Hepatocyte (in vitro differentiated cells): Measurements from ENCODE around the gene MACF1. TPM values are rescaled to one million over a fixed set of nuclear protein-coding genes. Genes with fewer than 3 reads are reported as not detected.

ENCODE experiments used
- DNase-seq: peaks from one replicate; pipeline ENCODE4 v3.0.0-alpha.2; 2016; ENCODE audit warnings: low spot score
- H2AFZ ChIP-seq: fragments of 200-600 bp; sonication (generic); 2 replicates; pipeline ENCODE4 v1.6.0; 2016; ENCODE audit warnings: antibody characterized with exemption, mild to moderate bottlenecking
- H3K27ac ChIP-seq: fragments of 200-600 bp; sonication (generic); 2 replicates; pipeline ENCODE4 v1.5.1; 2016; ENCODE audit warnings: mild to moderate bottlenecking
- H3K27me3 ChIP-seq: fragments of 200-600 bp; sonication (generic); 2 replicates; pipeline ENCODE4 v1.6.1; 2016
- H3K36me3 ChIP-seq: fragments of 200-600 bp; sonication (generic); replicated peaks from 2 replicates; pipeline ENCODE4 v1.5.1; 2016; ENCODE audit warnings: low read depth; ENCODE audit not compliant: insufficient read depth
- H3K4me1 ChIP-seq: fragments of 200-600 bp; sonication (generic); 2 replicates; pipeline ENCODE4 v1.5.1; 2016; ENCODE audit warnings: mild to moderate bottlenecking, moderate library complexity; ENCODE audit not compliant: insufficient read depth
- H3K4me2 ChIP-seq: fragments of 200-600 bp; sonication (generic); 2 replicates; pipeline ENCODE4 v1.6.0; 2016
- H3K4me3 ChIP-seq: fragments of 200-600 bp; sonication (generic); 2 replicates; pipeline ENCODE4 v1.5.1; 2016; ENCODE audit warnings: mild to moderate bottlenecking
- H3K79me2 ChIP-seq: fragments of 200-600 bp; sonication (generic); 2 replicates; pipeline ENCODE4 v1.6.0; 2017; ENCODE audit warnings: mild to moderate bottlenecking
- H3K9me2 ChIP-seq: fragments of 200-600 bp; sonication (generic); replicated peaks from 2 replicates; pipeline ENCODE4 v1.6.0; 2017; ENCODE audit warnings: mild to moderate bottlenecking; ENCODE audit not compliant: insufficient read depth
- H3K9me3 ChIP-seq: fragments of 200-600 bp; sonication (generic); 2 replicates; pipeline ENCODE4 v1.5.1; 2016; ENCODE audit warnings: low read depth, mild to moderate bottlenecking
- H4K20me1 ChIP-seq: fragments of 200-600 bp; sonication (generic); 2 replicates; pipeline ENCODE4 v1.6.0; 2016; ENCODE audit warnings: mild to moderate bottlenecking; ENCODE audit not compliant: insufficient read depth, poor library complexity, severe bottlenecking
- EZH2 ChIP-seq: fragments of 200-600 bp; sonication (generic); IDR thresholded peaks from 2 replicates; pipeline ENCODE4 v1.6.1; 2016; ENCODE audit warnings: antibody characterized with exemption, mild to moderate bottlenecking, borderline replicate concordance
- EZH2phosphoT487 ChIP-seq: fragments of 200-600 bp; sonication (generic); IDR thresholded peaks from one replicate; pipeline ENCODE4 v1.6.1; 2018; ENCODE audit warnings: antibody characterized with exemption, mild to moderate bottlenecking, low read depth, moderate library complexity; ENCODE audit not compliant: unreplicated experiment, severe bottlenecking
- WGBS: methylation state at CpG from one replicate; pipeline ENCODE4 v1.1.6; 2016; ENCODE audit warnings: low lambda C conversion rate; ENCODE audit errors: missing lambda C conversion rate; 5-methylcytosine and 5-hydroxymethylcytosine counted together
- polyA plus RNA-seq: library from polyadenylated mRNA; unstranded; fragments of >200 nt; fragmentation: Nextera tagmentation; extraction: Ambion mirVana; gene quantifications from 2 replicates; pipeline ENCODE4 v1.2.1, GENCODE V29; 2016
- total RNA-seq: library from RNA; depleted of rRNA; stranded (reverse); fragments of >200 nt; gene quantifications from 2 replicates; pipeline ENCODE4 v1.2.3, GENCODE V29; 2014
- TF ChIP-seq, protein P1 (sequence below): fragments of 200-600 bp; sonication (generic); IDR thresholded peaks from 2 replicates; pipeline ENCODE4 v1.5.1; 2016; ENCODE audit warnings: antibody characterized with exemption, mild to moderate bottlenecking; ENCODE audit not compliant: poor library complexity

Gene MACF1
- total and polyA plus RNA-seq, 2 experiments from 2014 or later, result 47.1 to 136 TPM

- Histone ChIP-seq H2AFZ (no peak overlapping the region), H3K79me2 (peaks cover 2% of the 10 kb centered on the region), H3K36me3 (no peaks in the 10 kb centered on the region), H3K9me2 (no peaks in the 10 kb centered on the region), H3K4me3 (no peak overlapping the region), H3K27ac (no peak overlapping the region), H4K20me1 (no peaks in the 10 kb centered on the region), H3K27me3 (no peaks in the 10 kb centered on the region), H3K9me3 (no peaks in the 10 kb centered on the region), H3K4me1 (no peaks in the 10 kb centered on the region), H3K4me2 (no peak overlapping the region)
- 92% methylated on average over 1 of the region's 1 CpG for WGBS
- TF ChIP-seq, protein P1, sequence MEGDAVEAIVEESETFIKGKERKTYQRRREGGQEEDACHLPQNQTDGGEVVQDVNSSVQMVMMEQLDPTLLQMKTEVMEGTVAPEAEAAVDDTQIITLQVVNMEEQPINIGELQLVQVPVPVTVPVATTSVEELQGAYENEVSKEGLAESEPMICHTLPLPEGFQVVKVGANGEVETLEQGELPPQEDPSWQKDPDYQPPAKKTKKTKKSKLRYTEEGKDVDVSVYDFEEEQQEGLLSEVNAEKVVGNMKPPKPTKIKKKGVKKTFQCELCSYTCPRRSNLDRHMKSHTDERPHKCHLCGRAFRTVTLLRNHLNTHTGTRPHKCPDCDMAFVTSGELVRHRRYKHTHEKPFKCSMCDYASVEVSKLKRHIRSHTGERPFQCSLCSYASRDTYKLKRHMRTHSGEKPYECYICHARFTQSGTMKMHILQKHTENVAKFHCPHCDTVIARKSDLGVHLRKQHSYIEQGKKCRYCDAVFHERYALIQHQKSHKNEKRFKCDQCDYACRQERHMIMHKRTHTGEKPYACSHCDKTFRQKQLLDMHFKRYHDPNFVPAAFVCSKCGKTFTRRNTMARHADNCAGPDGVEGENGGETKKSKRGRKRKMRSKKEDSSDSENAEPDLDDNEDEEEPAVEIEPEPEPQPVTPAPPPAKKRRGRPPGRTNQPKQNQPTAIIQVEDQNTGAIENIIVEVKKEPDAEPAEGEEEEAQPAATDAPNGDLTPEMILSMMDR, result no peak
- no peak for TF ChIP-seq EZH2
- no peak for TF ChIP-seq EZH2phosphoT487
- DNase-seq, result no peak
Observed at GRCh38 chr1:39427374-39427773, 222.9 kb downstream of the MACF1 start.

DNA sequence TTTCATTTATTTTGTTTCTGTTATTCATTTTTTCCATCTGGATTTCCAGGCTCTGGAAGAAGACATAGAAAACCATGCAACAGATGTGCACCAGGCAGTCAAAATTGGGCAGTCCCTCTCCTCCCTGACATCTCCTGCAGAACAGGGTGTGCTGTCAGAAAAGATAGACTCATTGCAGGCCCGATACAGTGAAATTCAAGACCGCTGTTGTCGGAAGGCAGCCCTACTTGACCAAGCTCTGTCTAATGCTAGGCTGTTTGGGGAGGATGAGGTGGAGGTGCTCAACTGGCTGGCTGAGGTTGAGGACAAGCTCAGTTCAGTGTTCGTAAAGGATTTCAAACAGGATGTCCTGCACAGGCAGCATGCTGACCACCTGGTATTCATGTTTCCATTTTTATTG, 223.4 kb downstream of the MACF1 start:
- no peak overlapping the region for H3K4me3 ChIP-seq
- no peaks in the 10 kb centered on the region for H3K27me3 ChIP-seq
- TF ChIP-seq EZH2, result no peak
- TF ChIP-seq, protein P1, result no peak
- TF ChIP-seq EZH2phosphoT487, result no peak
- WGBS, result 89% methylated on average over 4 of the region's 4 CpGs
- H3K36me3 ChIP-seq, result no peaks in the 10 kb centered on the region
- no peak overlapping the region for H3K27ac ChIP-seq
- H3K9me3 ChIP-seq, result no peaks in the 10 kb centered on the region
- H3K79me2 ChIP-seq, result peaks cover 2% of the 10 kb centered on the region
- H3K4me1 ChIP-seq, result no peaks in the 10 kb centered on the region
- DNase-seq, result no peak
- H2AFZ ChIP-seq, result no peak overlapping the region
- no peak overlapping the region for H3K4me2 ChIP-seq
- H3K9me2 ChIP-seq, result no peaks in the 10 kb centered on the region
- H4K20me1 ChIP-seq, result no peaks in the 10 kb centered on the region

DNA sequence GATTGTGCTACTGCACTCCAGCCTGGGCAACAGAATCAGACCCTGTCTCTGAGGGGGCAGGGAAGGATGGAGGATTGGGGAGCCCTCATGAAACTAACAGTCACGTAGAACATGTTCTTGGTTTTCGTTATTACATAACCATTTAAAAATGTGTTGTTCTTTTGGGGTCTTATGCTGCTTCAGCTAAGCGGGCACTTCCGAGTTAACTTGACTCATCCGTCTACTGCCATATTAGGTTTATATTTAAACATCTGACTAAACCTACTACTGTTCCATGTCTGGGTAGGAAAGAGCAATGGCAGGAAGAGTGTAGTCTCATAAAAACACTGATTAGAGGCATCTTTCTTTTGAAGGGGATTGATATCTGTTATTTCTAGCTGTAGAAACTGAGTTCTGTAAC, 227.4 kb downstream of the MACF1 start:
- no peak overlapping the region for H3K4me2 ChIP-seq
- H3K36me3 ChIP-seq, result no peaks in the 10 kb centered on the region
- H3K4me1 ChIP-seq, result peaks cover 4% of the 10 kb centered on the region
- H3K27me3 ChIP-seq, result no peaks in the 10 kb centered on the region
- no peaks in the 10 kb centered on the region for H4K20me1 ChIP-seq
- H3K4me3 ChIP-seq, result no peak overlapping the region
- H3K9me2 ChIP-seq, result no peaks in the 10 kb centered on the region
- no peak for DNase-seq
- H3K27ac ChIP-seq, result no peak overlapping the region
- H3K9me3 ChIP-seq, result no peaks in the 10 kb centered on the region
- no peak overlapping the region for H2AFZ ChIP-seq
- 95% methylated on average over 5 of the region's 5 CpGs for WGBS
- H3K79me2 ChIP-seq, result no peaks in the 10 kb centered on the region
- no peak for TF ChIP-seq EZH2phosphoT487
- no peak for TF ChIP-seq EZH2
- TF ChIP-seq, protein P1, result no peak
